ENCODE measurements around the gene SLC12A7.

SLC12A7 gene

GRCh38 chr5:1122511-1123294 lies 10.8 kb upstream of the SLC12A7 start:
- TF ChIP-seq, protein P1, sequence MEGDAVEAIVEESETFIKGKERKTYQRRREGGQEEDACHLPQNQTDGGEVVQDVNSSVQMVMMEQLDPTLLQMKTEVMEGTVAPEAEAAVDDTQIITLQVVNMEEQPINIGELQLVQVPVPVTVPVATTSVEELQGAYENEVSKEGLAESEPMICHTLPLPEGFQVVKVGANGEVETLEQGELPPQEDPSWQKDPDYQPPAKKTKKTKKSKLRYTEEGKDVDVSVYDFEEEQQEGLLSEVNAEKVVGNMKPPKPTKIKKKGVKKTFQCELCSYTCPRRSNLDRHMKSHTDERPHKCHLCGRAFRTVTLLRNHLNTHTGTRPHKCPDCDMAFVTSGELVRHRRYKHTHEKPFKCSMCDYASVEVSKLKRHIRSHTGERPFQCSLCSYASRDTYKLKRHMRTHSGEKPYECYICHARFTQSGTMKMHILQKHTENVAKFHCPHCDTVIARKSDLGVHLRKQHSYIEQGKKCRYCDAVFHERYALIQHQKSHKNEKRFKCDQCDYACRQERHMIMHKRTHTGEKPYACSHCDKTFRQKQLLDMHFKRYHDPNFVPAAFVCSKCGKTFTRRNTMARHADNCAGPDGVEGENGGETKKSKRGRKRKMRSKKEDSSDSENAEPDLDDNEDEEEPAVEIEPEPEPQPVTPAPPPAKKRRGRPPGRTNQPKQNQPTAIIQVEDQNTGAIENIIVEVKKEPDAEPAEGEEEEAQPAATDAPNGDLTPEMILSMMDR (IDR thresholded peaks at IDR 0.05; ENCODE audit: low read depth, low read length) = no peak
- no peak overlapping the region for H3K4me3 ChIP-seq (ENCODE audit: low read depth, low read length)

- no peak overlapping the region for H3K4me3 ChIP-seq (ENCODE audit: low read depth, low read length)
- TF ChIP-seq, protein P1 (IDR thresholded peaks at IDR 0.05; ENCODE audit: low read depth, low read length) = no peak
These were observed 10.0 kb upstream of the SLC12A7 start for GRCh38 chr5:1121891-1122290.

DNA sequence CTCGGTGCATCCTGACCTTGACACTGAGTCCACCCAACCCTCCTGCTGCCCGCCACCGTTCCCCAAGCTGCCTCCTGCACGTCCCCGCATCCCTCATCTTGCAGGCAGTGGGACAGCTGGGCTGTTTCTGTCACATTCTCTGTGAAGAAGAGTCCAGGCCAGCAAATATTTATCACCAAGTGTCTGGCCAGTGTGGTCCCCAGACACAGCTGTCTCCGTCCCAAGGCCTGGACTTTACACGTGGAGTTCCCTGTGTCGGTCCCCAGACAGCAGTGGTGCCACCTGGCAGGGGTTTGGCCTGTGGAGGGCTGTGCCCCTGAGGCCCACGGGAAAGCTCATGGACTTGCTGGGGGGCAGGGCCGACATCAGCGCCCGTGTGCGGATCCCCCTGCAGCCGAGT lies 9.2 kb upstream of the SLC12A7 start:
- no peak overlapping the region for H3K4me3 ChIP-seq (ENCODE audit: low read depth, low read length)
- TF ChIP-seq, protein P1 (IDR thresholded peaks at IDR 0.05; ENCODE audit: low read depth, low read length) = no peak

GRCh38 chr5:1120236-1120999 lies 8.6 kb upstream of the SLC12A7 start:
- H3K4me3 ChIP-seq (ENCODE audit: low read depth, low read length) = no peak overlapping the region
- TF ChIP-seq, protein P1 (IDR thresholded peaks at IDR 0.05; ENCODE audit: low read depth, low read length) = no peak

DNA sequence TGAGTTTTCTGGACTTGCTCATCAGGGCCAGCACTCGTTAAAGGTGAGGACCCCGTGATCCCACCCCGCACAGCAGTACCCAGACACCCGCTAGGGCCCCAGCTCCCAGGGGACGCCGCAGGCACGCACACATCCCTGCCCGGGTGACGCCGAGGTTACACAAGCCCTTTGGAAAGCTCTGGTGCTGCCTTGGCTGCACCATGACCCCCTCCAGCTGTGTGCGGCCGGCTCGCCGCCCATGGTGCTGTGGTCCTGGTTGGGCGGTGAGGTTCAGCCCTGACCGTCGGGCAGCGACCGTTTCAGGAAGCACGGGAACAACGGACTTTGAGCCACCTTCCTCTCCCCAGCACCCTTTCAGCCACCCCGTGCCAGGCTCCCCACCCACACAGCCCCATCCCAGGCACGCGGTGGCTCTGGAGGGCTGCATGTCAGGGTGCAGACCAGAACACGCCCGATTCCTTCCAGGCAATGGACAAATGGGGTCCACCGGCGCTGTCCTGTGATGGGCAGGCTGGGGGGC lies 7.5 kb upstream of the SLC12A7 start:
- no peak overlapping the region for H3K4me3 ChIP-seq (ENCODE audit: low read depth, low read length)
- TF ChIP-seq, protein P1 (IDR thresholded peaks at IDR 0.05; ENCODE audit: low read depth, low read length) = no peak

- no peak overlapping the region for H3K4me3 ChIP-seq (ENCODE audit: low read depth, low read length)
- TF ChIP-seq, protein P1 (IDR thresholded peaks at IDR 0.05; ENCODE audit: low read depth, low read length) = no peak
These were observed 6.9 kb upstream of the SLC12A7 start for GRCh38 chr5:1118738-1119137.

DNA sequence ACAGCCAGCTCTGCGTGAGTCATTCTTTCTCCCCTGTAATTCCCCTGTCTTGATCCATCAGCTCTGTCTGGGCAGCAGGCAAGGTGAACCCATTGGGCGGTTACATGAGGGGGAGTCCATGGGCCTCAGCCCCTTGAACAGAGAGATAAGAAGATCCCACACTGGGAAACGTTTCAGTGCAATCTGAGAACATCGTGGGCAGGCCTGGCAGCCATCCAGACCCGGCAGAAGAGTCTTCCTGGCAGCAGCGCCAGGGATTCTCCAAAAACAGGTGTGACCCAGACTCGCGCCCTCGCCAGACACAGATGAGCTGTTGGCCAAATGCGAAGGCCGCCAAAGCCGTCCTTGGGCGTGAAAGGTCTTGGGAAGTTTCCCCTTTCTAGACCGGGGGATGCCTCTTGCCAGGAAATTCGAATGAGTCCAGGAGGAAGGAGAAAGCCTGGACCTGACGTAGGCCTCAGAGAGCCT lies 6.4 kb upstream of the SLC12A7 start:
- TF ChIP-seq, protein P1 (IDR thresholded peaks at IDR 0.05; ENCODE audit: low read depth, low read length) = no peak
- H3K4me3 ChIP-seq (ENCODE audit: low read depth, low read length) = no peak overlapping the region
